Islet of Langerhans (tissue), 1 donor: ENCODE measurements around the gene PAK4.
"Not testable (repeated sequence)": the region's sequence is repeated elsewhere in the genome, so short reads cannot be mapped to it uniquely, and the experiment has no call there.

ENCODE experiments used
- FAIRE-seq: peaks from one replicate; lab custom pipeline; 2011; peaks lifted over from hg19 to GRCh38; lab: Jason Lieb, UNC

PAK4 gene

DNA sequence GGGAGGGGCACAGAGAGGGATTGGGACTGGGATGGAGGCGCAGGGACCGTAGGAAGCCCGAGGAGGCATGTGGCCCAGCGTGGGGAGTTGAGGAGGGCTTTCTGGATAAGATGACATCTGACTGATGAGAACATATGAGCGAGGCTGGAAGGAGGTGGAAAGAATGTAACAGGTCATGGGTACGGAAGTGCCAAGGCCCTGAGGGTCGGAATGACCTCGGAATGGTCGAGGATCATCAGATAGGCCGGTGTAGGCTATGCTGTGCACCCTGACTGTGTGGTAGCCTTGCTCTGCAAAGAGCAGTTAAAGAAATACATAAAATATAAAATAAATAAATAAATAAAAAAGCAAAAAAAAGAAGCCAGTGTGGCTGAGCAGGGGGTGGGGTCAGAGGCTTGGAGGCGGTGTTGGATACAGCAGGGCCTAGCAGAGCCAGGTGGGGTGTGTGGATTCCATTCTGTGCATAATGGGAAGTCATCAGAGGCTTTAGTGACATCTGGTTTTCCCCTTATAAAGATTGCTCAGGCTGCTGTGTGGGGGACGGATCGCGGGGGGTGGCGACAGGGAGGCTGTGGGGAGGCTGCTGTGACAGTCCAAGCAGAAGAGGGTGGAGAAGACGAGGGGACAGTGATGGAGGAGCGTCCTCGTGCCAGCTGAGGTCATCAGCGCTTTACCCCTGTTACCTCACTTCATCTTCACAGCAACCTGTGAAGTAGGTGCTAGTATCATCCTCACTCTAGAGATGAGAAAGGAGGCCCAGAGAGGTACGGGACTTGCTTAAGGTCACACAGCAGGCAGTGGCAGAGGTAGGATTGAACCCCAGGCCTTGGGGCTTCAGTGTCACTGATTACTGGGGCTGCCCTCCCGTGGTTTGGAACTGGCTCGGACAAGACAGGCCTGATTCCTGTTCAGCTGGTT, 5.0 kb downstream of the PAK4 start:
- FAIRE-seq: no peak

DNA sequence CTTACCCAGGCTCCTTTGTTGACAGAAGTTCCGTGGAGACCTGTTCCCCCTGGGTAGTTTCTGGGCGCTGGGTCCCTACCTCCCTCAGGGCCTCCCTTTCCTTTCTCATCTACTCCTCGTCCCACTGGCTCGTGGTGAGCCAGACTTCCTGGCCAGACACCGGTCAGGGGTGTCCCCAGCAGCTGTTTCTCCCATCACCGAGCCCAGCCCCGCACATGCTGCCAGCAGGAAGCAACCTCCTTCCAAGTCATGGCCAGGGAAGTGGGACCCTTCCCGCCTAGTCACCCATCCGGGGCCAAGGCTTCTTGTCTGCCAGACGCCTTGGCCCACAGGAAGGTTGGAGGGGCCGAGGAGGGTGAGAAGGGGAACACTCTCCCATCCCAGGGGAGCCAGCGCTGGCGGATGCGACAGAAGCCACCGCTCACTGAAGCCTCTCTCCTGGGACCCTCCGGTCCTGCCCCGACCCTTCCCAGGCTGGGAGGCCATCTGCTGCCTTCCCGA, 5.7 kb downstream of the PAK4 start:
- no peak for FAIRE-seq

DNA sequence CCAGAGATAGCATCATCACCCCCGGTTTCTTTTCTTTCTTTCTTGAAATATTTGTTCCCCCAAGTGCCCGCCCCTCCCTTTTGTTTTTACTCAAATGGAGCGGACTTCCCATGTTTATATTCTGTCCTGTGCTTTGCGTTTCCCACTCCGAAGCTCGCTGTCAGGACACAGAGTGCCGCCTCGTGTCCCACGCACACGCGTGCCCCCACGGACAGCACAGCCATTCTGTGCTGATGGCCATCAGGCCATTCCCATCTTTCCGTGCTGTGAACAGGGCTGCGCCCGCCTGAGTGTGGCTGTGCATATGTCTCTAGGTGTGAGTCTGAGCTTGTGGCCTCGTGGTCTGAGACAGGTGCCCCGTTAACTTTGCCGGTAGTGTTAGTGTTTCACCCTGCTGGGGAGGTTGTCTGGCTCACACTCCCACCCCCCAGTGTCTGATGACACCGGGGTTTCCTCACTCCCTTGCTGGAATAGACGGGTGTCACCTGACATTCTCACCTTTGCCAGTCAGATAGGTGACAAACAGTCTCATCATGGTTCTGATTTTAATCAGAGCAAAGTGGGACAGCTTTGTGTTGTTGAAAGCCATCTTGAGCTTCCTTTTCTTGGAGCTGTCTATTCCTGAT, 6.9 kb downstream of the PAK4 start:
- no peak for FAIRE-seq

DNA sequence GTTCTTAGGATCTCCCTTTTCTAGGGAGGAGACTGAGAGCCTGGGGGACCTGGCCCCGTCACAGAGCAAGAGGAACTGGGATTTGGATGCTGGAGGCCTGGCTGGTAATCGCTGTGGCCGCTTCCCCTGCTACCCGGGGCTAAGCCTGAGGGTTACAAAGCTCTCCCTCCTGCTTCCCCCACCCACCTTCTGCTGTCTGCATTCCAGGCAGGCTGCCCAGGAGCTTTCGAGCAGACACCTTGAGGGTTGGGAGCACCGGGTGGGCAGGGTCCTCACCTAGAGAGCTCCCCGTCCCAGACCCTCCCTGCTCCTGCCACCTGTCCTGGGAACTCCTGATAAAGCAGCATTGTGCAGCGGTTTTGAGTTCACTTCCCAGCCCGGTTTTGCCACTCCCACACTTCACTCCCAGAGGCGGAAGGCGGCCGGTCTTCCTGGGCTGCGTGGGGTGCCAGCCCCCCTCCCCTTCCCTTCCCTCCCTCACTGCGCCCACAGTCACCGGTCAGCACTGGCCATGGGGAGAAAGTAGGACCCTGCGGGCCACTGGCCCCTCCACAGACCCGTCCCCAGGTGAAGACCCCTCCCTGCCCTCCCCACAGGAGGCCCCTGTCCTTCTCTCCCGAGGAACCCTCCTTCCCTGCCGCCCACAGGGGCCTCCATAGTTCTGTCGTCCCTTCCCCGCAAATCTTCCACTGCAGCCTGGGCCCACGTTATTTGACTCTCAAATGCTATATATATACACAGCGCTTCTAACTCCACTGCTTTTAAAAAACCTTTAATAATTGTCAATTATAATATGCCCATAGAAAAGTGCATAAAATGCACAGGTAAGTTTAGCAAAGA, 8.1 kb downstream of the PAK4 start:
- no peak for FAIRE-seq

DNA sequence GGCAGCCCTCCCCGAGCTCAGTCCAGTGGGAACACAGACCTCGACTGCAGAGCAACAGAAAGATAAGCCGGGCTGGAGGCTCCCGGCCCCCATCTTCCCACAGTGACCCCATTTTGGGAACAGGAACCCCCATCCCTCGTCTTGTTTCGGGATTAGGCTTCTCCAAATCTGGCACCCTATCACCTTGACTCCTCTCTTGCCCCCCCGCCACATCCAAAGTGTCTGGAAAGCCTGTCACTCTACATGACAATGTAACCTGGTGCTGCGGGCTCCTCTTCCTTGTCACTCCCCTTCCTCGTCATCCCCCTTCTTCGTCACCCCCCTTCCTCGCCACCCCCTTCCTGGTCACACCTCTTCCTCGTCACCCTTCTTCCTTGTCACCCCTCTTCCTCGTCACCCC, 10.1 kb downstream of the PAK4 start:
- no peak for FAIRE-seq

DNA sequence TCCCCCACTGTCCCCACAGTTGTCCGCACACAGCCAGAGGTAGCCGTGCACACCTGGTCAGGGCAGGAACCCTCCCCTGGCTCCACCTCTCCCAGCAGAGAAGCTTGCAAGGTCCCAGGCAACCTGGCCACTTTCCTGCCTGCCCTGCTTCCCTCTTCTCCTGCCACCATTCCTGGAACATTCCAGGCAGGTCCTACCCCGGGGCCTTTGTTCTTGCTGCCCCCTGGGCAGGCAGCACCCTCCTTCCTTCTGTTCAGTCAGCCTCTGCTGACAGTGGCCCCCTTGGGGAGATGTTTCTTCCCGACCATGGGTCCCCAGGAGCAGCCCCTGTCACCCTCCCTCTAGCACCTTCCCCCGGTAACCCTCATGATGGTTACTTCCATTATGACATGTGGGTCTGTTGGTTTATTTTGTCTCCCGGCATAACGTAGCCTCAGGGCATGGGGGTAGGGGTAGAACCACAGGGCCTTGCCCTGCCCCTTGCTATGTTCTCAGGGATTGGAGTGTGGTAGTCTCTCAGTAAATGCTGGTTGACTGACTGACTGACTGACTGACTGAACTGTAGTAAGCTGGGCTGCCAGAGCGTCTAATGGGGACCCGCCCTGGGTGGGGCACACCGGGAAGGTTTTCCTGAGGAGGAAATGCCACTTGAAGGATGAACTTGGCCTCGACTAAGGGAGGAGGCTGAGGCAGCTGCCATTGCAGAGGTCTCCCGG, 10.8 kb downstream of the PAK4 start:
- no peak for FAIRE-seq

DNA sequence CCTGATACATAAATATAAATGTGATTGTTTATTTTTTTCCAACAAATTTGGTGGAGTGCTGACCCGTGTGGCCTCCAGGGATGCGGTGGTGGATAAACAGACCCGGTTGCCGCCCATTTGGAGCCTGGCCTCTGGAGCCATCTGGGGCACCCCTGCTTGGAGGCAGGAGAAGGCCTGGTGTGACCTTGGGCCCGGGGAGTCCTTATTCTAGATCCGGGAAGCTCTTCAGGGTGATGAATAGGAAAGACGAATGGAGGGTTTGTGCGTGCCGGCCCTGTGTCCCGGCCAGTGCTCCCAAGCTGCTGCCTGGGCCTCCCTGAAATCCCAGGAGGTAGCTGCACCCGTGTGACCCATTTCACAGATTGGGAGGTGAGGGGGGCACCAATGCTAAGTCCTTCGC, 11.5 kb downstream of the PAK4 start:
- no peak for FAIRE-seq

DNA sequence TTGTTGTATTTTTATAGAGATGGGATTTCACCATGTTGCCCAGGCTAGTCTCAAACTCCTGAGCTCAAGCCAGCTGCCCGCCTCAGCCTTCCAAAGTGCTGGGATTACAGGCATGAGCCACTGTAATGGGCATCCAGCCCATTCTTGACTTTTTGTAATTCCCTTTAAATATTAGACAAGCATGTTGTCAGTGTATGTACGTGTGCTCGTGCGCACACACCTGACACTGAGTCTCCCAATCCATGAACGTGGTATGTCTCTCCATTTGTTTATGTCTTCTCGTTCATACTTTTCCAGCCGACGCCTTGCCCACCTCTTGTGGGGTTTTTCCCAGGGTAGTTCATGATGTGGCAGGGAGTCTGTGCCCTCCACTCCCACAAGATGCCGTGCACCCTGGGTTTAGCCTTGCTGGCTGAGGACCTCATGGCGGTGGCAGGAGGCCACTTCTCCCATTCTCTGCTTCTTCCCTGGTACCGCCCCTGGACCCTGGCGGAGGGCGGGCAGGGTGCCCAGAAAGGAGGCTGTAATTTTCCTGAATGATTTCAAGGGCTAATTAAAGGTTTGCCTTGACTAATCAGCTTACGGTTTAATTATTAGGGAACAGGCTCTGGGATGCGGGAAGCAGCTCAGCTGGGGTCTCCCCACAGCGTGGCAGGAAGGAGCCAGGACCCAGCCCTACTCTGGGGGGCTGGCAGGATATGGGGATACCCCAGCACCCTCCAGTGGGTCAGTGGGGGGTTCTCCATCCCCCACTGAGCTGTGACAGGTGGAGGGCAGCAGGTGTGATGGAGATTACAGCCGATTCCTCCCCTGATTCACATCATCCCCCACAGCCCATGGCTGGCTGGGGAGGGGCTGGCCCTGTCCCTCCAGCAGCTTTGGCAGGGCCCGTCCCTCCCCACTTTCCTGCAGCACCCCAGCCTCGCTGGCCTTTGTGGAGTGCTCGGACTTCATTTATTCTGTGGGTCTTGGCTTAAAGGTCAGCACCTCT, 12.9 kb downstream of the PAK4 start:
- no peak for FAIRE-seq

DNA sequence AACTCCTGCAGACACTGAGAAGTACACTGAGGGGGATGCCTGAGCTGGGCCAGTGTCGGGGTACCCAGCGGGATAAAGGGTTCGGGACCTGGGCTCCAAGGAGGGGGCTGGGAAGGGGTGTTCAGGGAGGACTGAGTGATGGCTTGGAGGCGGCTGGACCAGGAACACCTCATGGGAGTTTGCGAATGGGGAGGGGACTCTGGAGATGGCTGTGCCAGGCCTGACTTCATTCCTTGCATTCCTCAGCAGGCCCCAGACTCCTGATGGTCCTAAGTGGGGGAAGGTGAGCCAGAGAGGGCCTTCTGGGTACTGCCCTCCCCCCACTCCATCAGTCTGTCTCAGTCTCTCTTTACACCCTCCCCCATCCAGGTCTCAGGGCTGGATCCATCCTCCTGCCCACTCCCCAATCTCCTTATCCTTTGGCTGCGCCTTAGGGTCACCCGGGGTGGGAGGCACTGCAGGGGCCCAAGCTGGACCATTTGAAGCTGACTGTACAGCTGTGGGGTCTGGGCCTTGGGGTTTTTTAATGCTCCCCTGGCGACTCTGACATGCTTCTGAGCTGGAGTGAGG, 13.8 kb downstream of the PAK4 start:
- no peak for FAIRE-seq

- no peak for FAIRE-seq
These were observed 14.4 kb downstream of the PAK4 start for GRCh38 chr19:39139971-39140453.

GRCh38 chr19:39140594-39140993, 15.0 kb downstream of the PAK4 start:
- FAIRE-seq: no peak

GRCh38 chr19:39141929-39142328, 16.3 kb downstream of the PAK4 start:
- FAIRE-seq: no peak

- no peak for FAIRE-seq
These were observed 17.0 kb downstream of the PAK4 start for GRCh38 chr19:39142630-39143029.

DNA sequence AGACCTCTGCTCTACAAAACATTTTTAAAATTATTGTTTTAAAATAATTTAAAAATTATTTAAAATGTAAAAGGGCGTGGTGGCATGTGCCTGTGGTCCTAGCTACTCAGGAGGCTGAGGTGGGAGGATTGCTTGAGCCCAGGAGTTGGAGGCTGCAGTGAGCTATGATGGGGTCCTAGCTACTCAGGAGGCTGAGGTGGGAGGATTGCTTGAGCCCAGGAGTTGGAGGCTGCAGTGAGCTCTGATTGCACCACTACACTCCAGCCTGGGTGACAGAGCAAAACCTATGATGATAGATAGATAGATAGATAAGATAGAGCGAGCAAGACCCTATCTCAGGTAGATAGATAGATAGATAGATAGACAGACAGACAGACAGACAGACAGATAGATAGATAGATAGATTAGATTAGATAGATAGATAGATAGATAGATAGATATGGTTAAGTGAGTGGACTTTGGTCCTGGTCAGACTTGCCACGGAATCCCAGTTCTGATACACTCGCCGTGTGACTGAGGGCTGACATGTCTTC, 18.2 kb downstream of the PAK4 start:
- FAIRE-seq: not testable (repeated sequence)

DNA sequence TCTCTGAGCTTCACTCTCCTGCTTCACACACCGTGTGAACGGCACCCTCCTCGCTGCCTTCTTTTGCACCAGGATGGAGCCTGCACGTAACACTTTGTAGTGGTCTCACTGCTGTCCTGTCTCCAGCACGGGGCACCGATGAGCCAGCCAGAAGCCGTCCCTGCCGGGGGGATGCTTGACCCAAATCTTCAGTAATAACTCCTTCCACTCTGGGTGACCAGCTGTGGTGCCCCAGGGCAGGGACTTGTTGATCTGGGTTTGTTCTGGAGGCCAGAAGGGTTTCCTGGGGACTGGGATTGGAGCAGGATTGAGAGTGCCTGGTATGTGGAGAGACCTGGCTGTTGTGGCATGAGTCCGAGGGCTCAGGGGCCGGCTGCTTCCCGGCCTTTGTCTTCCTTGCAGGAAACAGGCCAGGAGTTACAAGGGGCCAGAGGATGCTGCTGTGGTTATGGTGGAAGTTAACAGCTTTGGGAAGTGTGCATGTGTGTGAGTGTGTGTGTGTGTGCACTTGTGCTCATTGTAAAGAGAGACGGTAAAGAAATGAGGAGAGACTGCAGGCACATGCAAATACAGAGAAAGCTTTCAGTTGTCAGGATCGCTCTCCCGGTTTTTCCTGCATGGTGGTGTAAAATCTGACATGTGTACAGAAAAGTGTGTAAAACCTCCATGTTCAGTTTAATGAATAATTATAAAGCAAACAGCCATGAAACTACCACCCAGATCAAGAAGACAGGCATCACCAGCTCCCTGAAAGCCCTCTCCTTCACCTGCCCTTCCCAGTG, 18.9 kb downstream of the PAK4 start:
- FAIRE-seq: no peak

DNA sequence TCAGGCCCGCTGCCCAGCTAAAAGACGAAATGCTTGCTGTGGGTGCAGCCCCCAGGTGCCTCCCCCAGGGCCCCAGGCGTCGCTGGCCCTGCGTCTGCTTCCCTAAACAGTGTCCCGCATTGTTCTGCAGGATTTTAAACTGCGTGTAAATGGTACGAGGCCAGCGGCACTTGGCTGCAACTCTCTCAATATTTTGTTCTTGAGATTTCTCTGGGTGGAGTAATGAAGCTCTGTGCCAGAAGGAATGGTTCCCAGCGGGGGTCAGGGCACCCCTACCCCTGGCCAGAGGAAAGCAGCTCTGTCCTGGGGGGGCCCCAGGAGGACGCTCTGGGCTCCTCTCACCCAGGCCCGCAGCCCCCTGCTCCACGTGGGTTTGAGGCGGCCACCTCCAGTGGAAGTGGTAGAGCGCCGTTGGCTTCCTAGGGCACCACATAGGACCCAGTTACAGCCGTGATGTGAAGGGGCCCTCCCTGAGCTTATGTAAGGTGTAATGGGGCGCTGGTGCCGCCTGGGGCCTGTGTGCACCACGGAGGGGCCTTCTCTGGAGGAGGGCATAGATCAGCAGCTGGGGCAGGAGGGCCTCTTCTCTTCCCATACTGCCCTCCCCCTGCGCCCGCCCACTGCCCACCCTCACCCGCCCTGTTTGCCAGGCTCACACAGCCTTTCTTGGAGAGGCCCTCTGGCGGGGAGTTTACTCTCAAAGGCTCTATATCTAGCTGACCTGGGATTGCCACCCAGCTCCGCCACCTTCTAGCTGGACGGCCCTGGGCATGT, 19.8 kb downstream of the PAK4 start:
- no peak for FAIRE-seq

DNA sequence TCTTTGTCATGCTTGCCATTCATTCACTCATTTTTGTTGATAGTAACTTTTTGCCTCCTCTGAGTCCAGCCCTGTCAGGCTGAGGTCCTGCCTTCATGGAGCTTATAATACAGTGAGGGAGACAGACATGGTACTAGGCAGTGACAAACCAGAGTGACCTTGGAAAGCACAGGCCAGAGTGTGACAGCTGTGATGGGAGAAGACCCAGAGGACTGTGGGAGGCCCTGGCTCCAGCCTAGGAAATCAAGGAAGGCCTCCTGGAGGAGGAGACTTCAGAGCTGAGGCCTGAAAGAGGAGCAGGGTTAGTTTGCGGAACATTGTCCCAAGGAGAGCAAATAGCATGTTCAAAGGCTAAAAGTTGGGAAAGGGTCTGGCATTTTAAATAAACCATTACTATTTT, 20.5 kb downstream of the PAK4 start:
- no peak for FAIRE-seq

DNA sequence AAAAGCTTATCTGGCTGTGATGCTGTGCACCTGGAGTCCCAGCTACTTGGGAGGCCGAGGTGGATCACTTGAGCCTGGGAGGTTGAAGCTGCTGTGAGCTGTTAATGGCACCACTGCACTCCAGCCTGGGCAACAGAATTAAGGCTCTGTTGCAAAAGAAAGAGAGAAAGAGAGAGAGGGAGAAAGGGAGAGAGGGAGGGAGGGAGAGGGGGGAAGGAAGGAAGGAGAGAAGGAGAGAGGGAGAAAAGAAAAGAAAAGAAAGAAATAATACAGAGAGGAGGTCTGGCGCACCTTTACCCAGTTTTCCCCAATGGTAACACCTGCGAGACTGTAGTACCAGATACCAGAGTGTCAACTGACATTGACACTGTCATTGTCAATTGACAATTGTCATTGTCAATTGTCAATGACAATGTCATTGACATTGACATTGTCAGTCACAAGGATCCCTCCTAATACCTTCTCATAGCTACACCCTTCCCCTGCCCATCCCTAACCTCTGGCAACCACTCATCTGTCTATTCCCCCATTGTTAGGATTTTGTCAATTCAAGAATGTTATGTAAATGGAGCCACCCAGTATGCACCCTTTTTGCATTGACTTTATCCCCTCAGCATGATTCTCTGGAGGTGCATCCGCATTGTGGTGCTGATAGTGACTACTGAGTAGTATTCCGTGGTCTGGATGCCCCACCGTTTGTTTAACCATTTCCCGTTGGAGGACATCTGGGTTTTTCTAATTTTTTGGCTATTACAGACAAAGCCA, 21.3 kb downstream of the PAK4 start:
- no peak for FAIRE-seq
